Endometrial microvascular endothelial cells (primary cell): Measurements from ENCODE around the gene SMIM3. TPM values are rescaled to one million over a fixed set of nuclear protein-coding genes. Genes with fewer than 3 reads are reported as not detected.
"Not testable (repeated sequence)": the region's sequence is repeated elsewhere in the genome, so short reads cannot be mapped to it uniquely, and the experiment has no call there.

Experiments used
- in situ Hi-C: cut with HindIII; loops from 2 replicates; pipeline ENCODE4 v1.10.0; 2017; ENCODE audit warnings: low sequenced_read_pairs, low pct_unique_long_range_greater_than_20kb; ENCODE audit errors: inconsistent ontology term
- total RNA-seq: library from RNA; depleted of rRNA; stranded (reverse); fragments of >200 nt; gene quantifications from one replicate; pipeline ENCODE4 v1.2.3, GENCODE V29; 2015; ENCODE audit errors: inconsistent ontology term

SMIM3 gene
- total RNA-seq, 1 donor from 2014 or later: 12.8 TPM

GRCh38 chr5:150787656-150788055 lies 9.1 kb downstream of the SMIM3 start:
- in situ Hi-C loops: no loop called here

GRCh38 chr5:150788977-150789376 lies 10.4 kb downstream of the SMIM3 start:
- in situ Hi-C loops: no loop called here

- in situ Hi-C loops: no loop called here
Observed at GRCh38 chr5:150789450-150789849, 10.9 kb downstream of the SMIM3 start.

GRCh38 chr5:150789943-150790611 lies 11.5 kb downstream of the SMIM3 start:
- in situ Hi-C loops: no loop called here

- in situ Hi-C loops: no loop called here
Observed at GRCh38 chr5:150791536-150791935, 13.0 kb downstream of the SMIM3 start.

- in situ Hi-C loops: not testable (repeated sequence)
Observed at GRCh38 chr5:150793423-150793888, 14.9 kb downstream of the SMIM3 start.

GRCh38 chr5:150794927-150795326 lies 16.4 kb downstream of the SMIM3 start:
- in situ Hi-C loops: no loop called here

- in situ Hi-C loops: no loop called here
Observed at GRCh38 chr5:150797384-150797783, 18.8 kb downstream of the SMIM3 start.

- in situ Hi-C loops: no loop called here
Observed at GRCh38 chr5:150801117-150801927, 22.8 kb downstream of the SMIM3 start.

- in situ Hi-C loops: no loop called here
Observed at GRCh38 chr5:150804388-150804787, 25.8 kb downstream of the SMIM3 start.

- in situ Hi-C loops: no loop called here
Observed at GRCh38 chr5:150809363-150809762, 30.8 kb downstream of the SMIM3 start.

GRCh38 chr5:150815010-150815409 lies 36.5 kb downstream of the SMIM3 start:
- in situ Hi-C loops: no loop called here

- in situ Hi-C loops: no loop called here
Observed at GRCh38 chr5:150816946-150817345, 38.4 kb downstream of the SMIM3 start.

GRCh38 chr5:150829744-150830143 lies 51.2 kb downstream of the SMIM3 start:
- in situ Hi-C loops: no loop called here

GRCh38 chr5:150831821-150832220 lies 53.3 kb downstream of the SMIM3 start:
- in situ Hi-C loops: not testable (repeated sequence)

GRCh38 chr5:150836064-150836463 lies 57.5 kb downstream of the SMIM3 start:
- in situ Hi-C loops: no loop called here

GRCh38 chr5:150836703-150837102 lies 58.1 kb downstream of the SMIM3 start:
- in situ Hi-C loops: no loop called here

GRCh38 chr5:150845185-150845859 lies 66.8 kb downstream of the SMIM3 start:
- in situ Hi-C loops: not testable (repeated sequence)

GRCh38 chr5:150846308-150846653 lies 67.7 kb downstream of the SMIM3 start, which contains the start of gene IRGM:
Gene IRGM, plus strand, starts transcription at chr5:150846521. Its CDS starts 1,603 bp downstream, at chr5:150848124.
- in situ Hi-C loops: not testable (repeated sequence)
